ENCODE results near the gene NEIL1. TPM values are rescaled to one million over a fixed set of nuclear protein-coding genes. Genes with fewer than 3 reads are reported as not detected.

NEIL1 gene
- total RNA-seq, 1 experiment from 2014 or later: 24.8 TPM

GRCh38 chr15:75364881-75365280 lies 18.0 kb downstream of the NEIL1 start:
- Mint-ChIP-seq H3K9me3 (no peaks in the 10 kb centered on the region), H3K4me1 (peaks cover 16% of the 10 kb centered on the region), H3K27ac (no peak overlapping the region), H3K36me3 (peaks cover 26% of the 10 kb centered on the region), H3K4me3 (no peak overlapping the region), H3K27me3 (ENCODE audit: low read depth) (no peaks in the 10 kb centered on the region)
- TF ChIP-seq ZNF317 (CRISPR knock-in tag; IDR thresholded peaks at IDR 0.05; ENCODE audit: borderline replicate concordance, low read depth): no peak
- no peak for TF ChIP-seq ELF4 (CRISPR knock-in tag; IDR thresholded peaks at IDR 0.05; ENCODE audit: low read depth)
- no peak for TF ChIP-seq HMGA2 (CRISPR knock-in tag; IDR thresholded peaks at IDR 0.05)
- TF ChIP-seq OVOL2 (CRISPR knock-in tag; IDR thresholded peaks at IDR 0.05; ENCODE audit: borderline replicate concordance): no peak
- no peak for TF ChIP-seq ETV6 (CRISPR knock-in tag; IDR thresholded peaks at IDR 0.05)
- TF ChIP-seq CREM (CRISPR knock-in tag; IDR thresholded peaks at IDR 0.05): no peak
- no peak for TF ChIP-seq FOXK1 (CRISPR knock-in tag; IDR thresholded peaks at IDR 0.05)
- TF ChIP-seq FOXP1 (CRISPR knock-in tag; IDR thresholded peaks at IDR 0.05; ENCODE audit: borderline replicate concordance): no peak
- ChIA-PET POLR2A (no interaction called here), CTCF (no interaction called here)
- ATAC-seq (no peak), DNase-seq (ENCODE audit: low spot score) (no peak)

GRCh38 chr15:75366163-75366562 lies 19.3 kb downstream of the NEIL1 start:
- peaks cover 18% of the 10 kb centered on the region for H3K4me1 Mint-ChIP-seq
- no peaks in the 10 kb centered on the region for H3K9me3 Mint-ChIP-seq
- no peak for TF ChIP-seq FOXJ3 (CRISPR knock-in tag; IDR thresholded peaks at IDR 0.05; ENCODE audit: borderline replicate concordance)
- no peak for TF ChIP-seq ZBTB43 (CRISPR knock-in tag; IDR thresholded peaks at IDR 0.05)
- TF ChIP-seq NFE2L1 (CRISPR knock-in tag; IDR thresholded peaks at IDR 0.05): no peak
- no peak for TF ChIP-seq GTF2I (CRISPR knock-in tag; conservative IDR thresholded peaks at IDR 0.05)
- TF ChIP-seq IRF2 (CRISPR knock-in tag; IDR thresholded peaks at IDR 0.05; ENCODE audit: borderline replicate concordance, low read depth): no peak
- TF ChIP-seq ATF1 (CRISPR knock-in tag; IDR thresholded peaks at IDR 0.05): no peak
- no peak for TF ChIP-seq ATF2 (CRISPR knock-in tag; IDR thresholded peaks at IDR 0.05; ENCODE audit: borderline replicate concordance, low read depth)
- no peak for TF ChIP-seq NFYB (CRISPR knock-in tag; conservative IDR thresholded peaks at IDR 0.05; ENCODE audit: low read depth)
- TF ChIP-seq NR3C1 (CRISPR knock-in tag; conservative IDR thresholded peaks at IDR 0.05; ENCODE audit: low read depth): no peak
- TF ChIP-seq ARID4B (CRISPR knock-in tag; IDR thresholded peaks at IDR 0.05; ENCODE audit: borderline replicate concordance): no peak
- no peak for TF ChIP-seq AFF4 (CRISPR knock-in tag; IDR thresholded peaks at IDR 0.05; ENCODE audit: borderline replicate concordance)
- TF ChIP-seq PREB (CRISPR knock-in tag; IDR thresholded peaks at IDR 0.05; ENCODE audit: borderline replicate concordance): no peak
- TF ChIP-seq TP53 (CRISPR knock-in tag; IDR thresholded peaks at IDR 0.05): no peak
- no peak for TF ChIP-seq CREB1 (CRISPR knock-in tag; IDR thresholded peaks at IDR 0.05)
- TF ChIP-seq RELA (CRISPR knock-in tag; IDR thresholded peaks at IDR 0.05; ENCODE audit: borderline replicate concordance): no peak
- no peaks in the 10 kb centered on the region for H3K27me3 Mint-ChIP-seq (ENCODE audit: low read depth)
- ChIA-PET POLR2A (no interaction called here), CTCF (no interaction called here)
- ATAC-seq: no peak
- no peak overlapping the region for H3K4me3 Mint-ChIP-seq
- peaks cover 29% of the 10 kb centered on the region for H3K36me3 Mint-ChIP-seq
- H3K27ac Mint-ChIP-seq: no peak overlapping the region
- DNase-seq (ENCODE audit: low spot score): no peak
